Tibial nerve (tissue), 4 donors: ENCODE results near the gene MIER2.

ENCODE experiments used
- EP300 ChIP-seq, 2 donors: sonication (generic); formaldehyde crosslinking; IDR thresholded peaks; one replicate each; pipeline ENCODE4 v1.6.1; 2017; ENCODE audit warnings: antibody characterized with exemption in 2 of 2, mild to moderate bottlenecking in 1 of 2
- POLR2A ChIP-seq, 2 donors: fragments of 450-650 bp; IDR thresholded peaks; one replicate each; pipeline ENCODE4 v1.6.1; 2017; ENCODE audit warnings: antibody characterized with exemption in 2 of 2, mild to moderate bottlenecking in 2 of 2, moderate library complexity in 2 of 2
- TF ChIP-seq, protein P1 (sequence below), 5 experiments: fragments of 200-600 bp in 3 of 5; fragments of 450-650 bp in 2 of 5; sonication (generic) in 3 of 5; IDR thresholded peaks; one replicate each; pipeline ENCODE4 v1.5.1; 2016 to 2019; ENCODE audit warnings: antibody characterized with exemption in 5 of 5, mild to moderate bottlenecking in 3 of 5, moderate library complexity in 2 of 5

DNA sequence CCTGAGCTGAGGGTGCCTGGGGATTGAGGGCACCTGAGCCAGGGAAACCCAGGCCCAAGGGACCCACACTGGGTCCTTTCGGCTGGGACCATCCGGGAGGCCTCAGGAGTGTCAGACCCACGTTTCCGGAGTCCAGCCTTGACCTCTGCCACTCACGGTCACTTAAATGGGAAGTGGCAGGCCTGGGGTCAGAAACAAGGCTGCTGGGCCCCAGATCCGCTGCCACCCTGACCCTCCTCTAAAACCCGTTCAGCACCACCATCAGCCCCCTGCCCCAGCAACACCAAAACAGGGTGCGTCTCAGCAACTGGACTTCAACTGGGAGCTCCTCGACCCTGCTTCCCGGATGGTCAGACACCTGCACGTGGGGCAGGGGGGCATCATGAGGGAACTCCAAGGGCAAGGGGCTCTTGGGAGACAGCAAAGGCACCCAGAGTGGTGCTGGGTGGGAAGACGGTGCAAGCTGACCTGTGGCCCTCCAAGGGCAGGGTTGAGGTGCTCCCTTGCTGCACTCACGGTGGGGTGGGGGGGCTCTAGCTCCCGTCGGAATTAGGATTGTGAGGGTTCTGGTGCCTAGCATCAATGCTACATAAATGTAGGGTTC lies 52.2 kb downstream of the MIER2 start:
- TF ChIP-seq, protein P1, sequence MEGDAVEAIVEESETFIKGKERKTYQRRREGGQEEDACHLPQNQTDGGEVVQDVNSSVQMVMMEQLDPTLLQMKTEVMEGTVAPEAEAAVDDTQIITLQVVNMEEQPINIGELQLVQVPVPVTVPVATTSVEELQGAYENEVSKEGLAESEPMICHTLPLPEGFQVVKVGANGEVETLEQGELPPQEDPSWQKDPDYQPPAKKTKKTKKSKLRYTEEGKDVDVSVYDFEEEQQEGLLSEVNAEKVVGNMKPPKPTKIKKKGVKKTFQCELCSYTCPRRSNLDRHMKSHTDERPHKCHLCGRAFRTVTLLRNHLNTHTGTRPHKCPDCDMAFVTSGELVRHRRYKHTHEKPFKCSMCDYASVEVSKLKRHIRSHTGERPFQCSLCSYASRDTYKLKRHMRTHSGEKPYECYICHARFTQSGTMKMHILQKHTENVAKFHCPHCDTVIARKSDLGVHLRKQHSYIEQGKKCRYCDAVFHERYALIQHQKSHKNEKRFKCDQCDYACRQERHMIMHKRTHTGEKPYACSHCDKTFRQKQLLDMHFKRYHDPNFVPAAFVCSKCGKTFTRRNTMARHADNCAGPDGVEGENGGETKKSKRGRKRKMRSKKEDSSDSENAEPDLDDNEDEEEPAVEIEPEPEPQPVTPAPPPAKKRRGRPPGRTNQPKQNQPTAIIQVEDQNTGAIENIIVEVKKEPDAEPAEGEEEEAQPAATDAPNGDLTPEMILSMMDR (IDR thresholded peaks at IDR 0.05): no peak
- TF ChIP-seq POLR2A (IDR thresholded peaks at IDR 0.05): no peak
- no peak for TF ChIP-seq EP300 (IDR thresholded peaks at IDR 0.05)
